WERI-Rb-1 (cell line): ENCODE results near the gene PDE10A.

Experiments used
- DNase-seq: peaks from one replicate; pipeline ENCODE4 v3.0.0-alpha.2; 2020
- H3K27ac ChIP-seq: fragments of 250-450 bp; sonication (Bioruptor Pico); 2 replicates; pipeline ENCODE4 v1.5.1; 2020; ENCODE audit warnings: mild to moderate bottlenecking, moderate library complexity
- H3K27me3 ChIP-seq: fragments of 250-450 bp; sonication (Bioruptor Pico); 2 replicates; pipeline ENCODE4 v1.5.1; 2021; ENCODE audit warnings: mild to moderate bottlenecking, low read depth, moderate library complexity; ENCODE audit not compliant: insufficient read depth, severe bottlenecking
- H3K36me3 ChIP-seq: fragments of 250-450 bp; sonication (Bioruptor Pico); 2 replicates; pipeline ENCODE4 v1.5.1; 2020; ENCODE audit warnings: mild to moderate bottlenecking, moderate library complexity
- H3K4me3 ChIP-seq: 2 replicates; pipeline ENCODE4 v1.5.1; 2011; ENCODE audit warnings: low read depth, mild to moderate bottlenecking, control low read depth, low read length
- H3K9me3 ChIP-seq: fragments of 250-450 bp; sonication (Bioruptor Pico); 2 replicates; pipeline ENCODE4 v1.5.1; 2021; ENCODE audit warnings: mild to moderate bottlenecking, moderate library complexity; ENCODE audit not compliant: severe bottlenecking
- TF ChIP-seq, protein P1 (sequence below): IDR thresholded peaks from 2 replicates; pipeline ENCODE4 v1.5.1; 2011; ENCODE audit warnings: low read depth, mild to moderate bottlenecking, control low read depth, inconsistent platforms, low read length

PDE10A gene

DNA sequence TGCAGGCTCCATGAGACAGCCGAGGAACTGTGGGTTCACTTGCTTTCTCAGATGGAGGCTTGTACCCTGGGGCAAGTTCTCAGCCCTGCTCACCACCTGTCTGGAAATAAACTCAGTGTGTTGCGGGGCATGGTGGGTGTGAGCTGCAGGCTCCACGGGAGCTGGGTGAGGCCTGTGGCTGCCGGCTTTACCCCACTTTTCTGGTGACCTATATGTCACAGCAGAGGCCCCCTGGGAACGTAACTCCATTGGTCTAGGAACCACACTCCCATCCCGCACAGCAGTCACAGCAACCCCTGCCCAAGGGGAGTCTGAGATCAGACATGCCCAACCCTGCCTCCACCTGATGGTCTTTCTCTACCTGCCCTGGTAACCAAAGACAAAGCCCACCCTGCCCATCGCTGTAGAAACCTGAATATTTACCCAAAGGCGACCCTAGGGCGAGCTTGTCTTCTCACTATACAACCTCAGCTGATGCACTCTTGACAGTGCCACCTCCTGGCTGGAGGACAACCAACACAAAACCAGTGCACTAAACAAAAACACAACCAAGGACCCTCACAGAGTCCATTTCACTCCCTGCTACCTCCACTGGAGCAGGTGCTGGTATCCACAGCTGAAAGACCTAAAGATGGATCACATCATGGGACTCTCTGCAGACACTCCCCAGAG, 174.3 kb downstream of the PDE10A start:
- Histone ChIP-seq H3K36me3 (no peaks in the 10 kb centered on the region), H3K4me3 (no peak overlapping the region), H3K27me3 (peaks cover 50% of the 10 kb centered on the region), H3K9me3 (no peaks in the 10 kb centered on the region), H3K27ac (no peak overlapping the region)
- TF ChIP-seq, protein P1, sequence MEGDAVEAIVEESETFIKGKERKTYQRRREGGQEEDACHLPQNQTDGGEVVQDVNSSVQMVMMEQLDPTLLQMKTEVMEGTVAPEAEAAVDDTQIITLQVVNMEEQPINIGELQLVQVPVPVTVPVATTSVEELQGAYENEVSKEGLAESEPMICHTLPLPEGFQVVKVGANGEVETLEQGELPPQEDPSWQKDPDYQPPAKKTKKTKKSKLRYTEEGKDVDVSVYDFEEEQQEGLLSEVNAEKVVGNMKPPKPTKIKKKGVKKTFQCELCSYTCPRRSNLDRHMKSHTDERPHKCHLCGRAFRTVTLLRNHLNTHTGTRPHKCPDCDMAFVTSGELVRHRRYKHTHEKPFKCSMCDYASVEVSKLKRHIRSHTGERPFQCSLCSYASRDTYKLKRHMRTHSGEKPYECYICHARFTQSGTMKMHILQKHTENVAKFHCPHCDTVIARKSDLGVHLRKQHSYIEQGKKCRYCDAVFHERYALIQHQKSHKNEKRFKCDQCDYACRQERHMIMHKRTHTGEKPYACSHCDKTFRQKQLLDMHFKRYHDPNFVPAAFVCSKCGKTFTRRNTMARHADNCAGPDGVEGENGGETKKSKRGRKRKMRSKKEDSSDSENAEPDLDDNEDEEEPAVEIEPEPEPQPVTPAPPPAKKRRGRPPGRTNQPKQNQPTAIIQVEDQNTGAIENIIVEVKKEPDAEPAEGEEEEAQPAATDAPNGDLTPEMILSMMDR, result no peak
- DNase-seq, result no peak

DNA sequence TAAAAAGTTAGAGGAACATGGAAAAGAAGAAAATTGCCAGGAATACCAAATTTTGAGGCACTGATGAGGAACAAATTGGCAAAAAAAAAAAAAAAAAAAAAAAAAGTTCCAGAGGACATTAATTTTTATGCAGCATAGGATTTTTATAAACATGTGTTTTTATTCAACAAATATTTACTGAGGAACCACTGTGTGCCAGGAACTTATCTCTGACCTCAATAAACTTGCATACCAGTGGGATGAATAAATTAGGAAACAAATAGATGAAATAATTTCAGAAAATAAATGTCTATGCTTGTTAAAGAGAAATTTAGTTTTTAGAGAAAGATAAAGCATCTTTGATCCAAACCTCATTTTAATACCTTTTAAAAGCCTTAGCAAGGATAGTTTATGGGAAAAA, 175.1 kb downstream of the PDE10A start:
- Histone ChIP-seq H3K9me3 (no peaks in the 10 kb centered on the region), H3K27ac (no peak overlapping the region), H3K36me3 (no peaks in the 10 kb centered on the region), H3K27me3 (peaks cover 54% of the 10 kb centered on the region), H3K4me3 (no peak overlapping the region)
- no peak for DNase-seq
- TF ChIP-seq, protein P1, result no peak

DNA sequence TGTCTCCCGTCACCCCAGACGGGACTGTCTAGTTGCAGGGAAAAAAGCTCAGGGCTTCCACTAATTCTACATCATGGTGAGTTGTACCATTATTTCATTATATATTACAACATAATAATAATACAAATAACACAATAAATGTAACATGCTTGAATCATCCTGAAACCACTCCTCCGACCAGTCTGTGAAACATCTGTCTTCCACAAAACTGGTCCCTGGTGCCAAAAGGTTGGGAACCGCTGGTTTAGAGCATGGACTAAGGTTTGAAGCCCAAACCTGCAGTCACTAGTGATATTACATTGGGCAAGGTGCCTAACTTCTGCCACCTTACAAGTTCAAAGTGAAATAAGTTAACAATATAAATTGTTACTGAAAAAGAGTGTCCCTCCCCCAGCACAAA, 175.7 kb downstream of the PDE10A start:
- Histone ChIP-seq H3K36me3 (no peaks in the 10 kb centered on the region), H3K9me3 (no peaks in the 10 kb centered on the region), H3K27ac (no peak overlapping the region), H3K4me3 (no peak overlapping the region), H3K27me3 (peaks cover 57% of the 10 kb centered on the region)
- no peak for DNase-seq
- TF ChIP-seq, protein P1, result no peak

- TF ChIP-seq, protein P1, result no peak
These were observed 176.6 kb downstream of the PDE10A start for GRCh38 chr6:165486183-165487137.

DNA sequence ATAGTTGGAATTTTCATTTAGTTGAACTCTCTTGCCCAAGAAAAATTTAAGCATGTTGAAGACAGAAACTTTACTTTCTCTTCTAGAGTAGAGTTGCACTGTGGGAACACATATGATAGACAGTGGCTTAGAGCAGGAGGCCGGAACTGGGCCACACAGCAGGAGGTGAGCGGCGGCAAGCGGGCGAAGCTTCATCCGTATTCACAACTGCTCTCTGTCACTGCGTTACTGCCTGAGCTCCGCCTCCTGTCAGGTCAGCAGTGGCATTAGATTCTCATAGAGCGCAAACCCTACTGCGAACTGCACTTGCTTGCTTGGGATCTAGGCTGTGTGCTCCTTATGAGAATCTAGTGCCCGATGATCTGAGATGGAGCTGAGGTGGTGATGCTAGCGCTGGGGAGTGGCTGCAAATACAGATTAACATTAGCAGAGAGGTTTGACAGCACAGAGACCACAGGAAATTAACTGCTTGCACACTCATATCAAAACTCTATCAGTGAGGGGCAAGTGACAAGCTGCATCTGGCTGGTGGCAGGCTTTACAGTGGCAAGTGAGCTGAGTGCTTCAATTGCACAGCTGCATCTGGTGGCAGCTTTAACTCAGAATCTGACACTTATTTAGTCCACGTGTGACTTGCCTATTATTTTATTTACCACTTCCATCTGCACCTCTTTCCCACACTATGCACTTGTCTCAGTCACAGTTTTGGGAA, 178.7 kb downstream of the PDE10A start:
- DNase-seq, result no peak
- Histone ChIP-seq H3K27ac (no peak overlapping the region), H3K9me3 (no peaks in the 10 kb centered on the region), H3K27me3 (peaks cover 64% of the 10 kb centered on the region), H3K36me3 (no peaks in the 10 kb centered on the region), H3K4me3 (no peak overlapping the region)
- TF ChIP-seq, protein P1, result no peak

More at GRCh38 chr6:165486183-165487137, 176.6 kb downstream of the PDE10A start:
- H3K27ac ChIP-seq, result no peak overlapping the region
- H3K9me3 ChIP-seq, result no peaks in the 10 kb centered on the region
- H3K4me3 ChIP-seq, result no peak overlapping the region
- no peak for DNase-seq
- H3K27me3 ChIP-seq, result peaks cover 59% of the 10 kb centered on the region
- no peaks in the 10 kb centered on the region for H3K36me3 ChIP-seq
